GM18511 (cell line): ENCODE measurements around the gene PSENEN.
"Not testable (repeated sequence)": the region's sequence is repeated elsewhere in the genome, so short reads cannot be mapped to it uniquely, and the experiment has no call there.

ENCODE experiments used
- ATAC-seq: cut with Tn5 transposase; IDR thresholded peaks from one replicate; pipeline ENCODE4 v1.9.1; 2021; ENCODE audit warnings: mild to moderate bottlenecking, moderate library complexity; ENCODE audit not compliant: unreplicated experiment

PSENEN gene

GRCh38 chr19:35718345-35719041, 27.0 kb upstream of the PSENEN start:
- ATAC-seq, result no peak

- ATAC-seq, result no peak
Measured at GRCh38 chr19:35719402-35720162, 25.9 kb upstream of the PSENEN start.

- no peak for ATAC-seq
Measured at GRCh38 chr19:35720163-35720524, 25.3 kb upstream of the PSENEN start.

- ATAC-seq, result no peak
Measured at GRCh38 chr19:35720648-35721047, 24.8 kb upstream of the PSENEN start.

GRCh38 chr19:35721374-35721773, 24.1 kb upstream of the PSENEN start:
- no peak for ATAC-seq

- no peak for ATAC-seq
Measured at GRCh38 chr19:35722461-35722860, 23.0 kb upstream of the PSENEN start.

GRCh38 chr19:35722897-35723296, 22.6 kb upstream of the PSENEN start:
- ATAC-seq, result no peak

- ATAC-seq, result no peak
Measured at GRCh38 chr19:35723671-35724070, 21.8 kb upstream of the PSENEN start.

GRCh38 chr19:35724132-35724531, 21.3 kb upstream of the PSENEN start:
- ATAC-seq, result not testable (repeated sequence)

GRCh38 chr19:35724560-35724959, 20.9 kb upstream of the PSENEN start:
- ATAC-seq, result no peak

GRCh38 chr19:35725216-35725861, 20.1 kb upstream of the PSENEN start:
- no peak for ATAC-seq

- ATAC-seq, result no peak
Measured at GRCh38 chr19:35727053-35727955, 18.1 kb upstream of the PSENEN start.

- ATAC-seq, result no peak
Measured at GRCh38 chr19:35727956-35728706, 17.3 kb upstream of the PSENEN start.

- ATAC-seq, result no peak
Measured at GRCh38 chr19:35729021-35729420, 16.4 kb upstream of the PSENEN start.

- no peak for ATAC-seq
Measured at GRCh38 chr19:35729763-35730162, 15.7 kb upstream of the PSENEN start.

- no peak for ATAC-seq
Measured at GRCh38 chr19:35730326-35730725, 15.1 kb upstream of the PSENEN start.

- ATAC-seq, result no peak
Measured at GRCh38 chr19:35731353-35731752, 14.1 kb upstream of the PSENEN start.

- ATAC-seq, result no peak
Measured at GRCh38 chr19:35731779-35732405, 13.6 kb upstream of the PSENEN start.

GRCh38 chr19:35732540-35733179, 12.8 kb upstream of the PSENEN start:
- ATAC-seq, result no peak
